Measurements from ENCODE around the gene RPL29.

RPL29 gene

DNA sequence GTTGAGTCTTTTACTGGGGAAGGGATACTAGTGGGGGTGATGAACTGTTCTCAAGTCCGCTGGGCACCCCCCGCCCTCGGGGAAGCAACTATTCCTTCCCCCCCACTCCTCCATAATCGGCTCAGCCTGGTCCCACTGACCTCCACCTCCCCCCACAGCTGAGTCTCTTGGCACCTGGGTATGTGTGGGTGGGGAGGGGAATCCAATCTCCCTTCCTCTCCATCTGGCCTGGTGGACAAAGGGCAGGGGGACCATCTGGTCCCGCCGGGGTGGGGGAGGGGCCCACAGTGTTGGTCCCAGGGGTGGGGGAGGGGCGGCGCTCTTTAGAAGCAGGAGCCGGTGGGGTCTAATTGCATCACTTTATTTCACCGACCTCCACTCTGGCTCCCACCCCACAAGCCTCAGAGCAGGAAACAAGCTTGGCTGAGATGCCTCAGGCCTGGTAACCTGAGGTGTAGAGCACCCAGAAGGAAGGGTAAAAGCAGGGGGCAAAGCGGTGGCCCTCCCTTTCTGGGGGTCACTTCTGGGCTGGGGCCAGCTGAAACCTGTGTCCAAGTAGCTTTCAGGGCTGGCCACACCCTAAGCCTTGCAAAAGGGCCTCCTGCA is 27.4 kb downstream of the RPL29 start:
- peak overlapping the region; percentile 89 for H3K27ac ChIP-seq
- CTCF ChIA-PET = interaction anchor here (1.0 kb wide), 1 partner anchor 26 kb away, joined by 3 read pairs; the partner anchor contains the start of genes PARP3 and RRP9
- POLR2A ChIA-PET (ENCODE audit: low non-redundant PET) = no interaction called here
- no peak for DNase-seq (ENCODE audit: low spot score)
- TF ChIP-seq, protein P1, sequence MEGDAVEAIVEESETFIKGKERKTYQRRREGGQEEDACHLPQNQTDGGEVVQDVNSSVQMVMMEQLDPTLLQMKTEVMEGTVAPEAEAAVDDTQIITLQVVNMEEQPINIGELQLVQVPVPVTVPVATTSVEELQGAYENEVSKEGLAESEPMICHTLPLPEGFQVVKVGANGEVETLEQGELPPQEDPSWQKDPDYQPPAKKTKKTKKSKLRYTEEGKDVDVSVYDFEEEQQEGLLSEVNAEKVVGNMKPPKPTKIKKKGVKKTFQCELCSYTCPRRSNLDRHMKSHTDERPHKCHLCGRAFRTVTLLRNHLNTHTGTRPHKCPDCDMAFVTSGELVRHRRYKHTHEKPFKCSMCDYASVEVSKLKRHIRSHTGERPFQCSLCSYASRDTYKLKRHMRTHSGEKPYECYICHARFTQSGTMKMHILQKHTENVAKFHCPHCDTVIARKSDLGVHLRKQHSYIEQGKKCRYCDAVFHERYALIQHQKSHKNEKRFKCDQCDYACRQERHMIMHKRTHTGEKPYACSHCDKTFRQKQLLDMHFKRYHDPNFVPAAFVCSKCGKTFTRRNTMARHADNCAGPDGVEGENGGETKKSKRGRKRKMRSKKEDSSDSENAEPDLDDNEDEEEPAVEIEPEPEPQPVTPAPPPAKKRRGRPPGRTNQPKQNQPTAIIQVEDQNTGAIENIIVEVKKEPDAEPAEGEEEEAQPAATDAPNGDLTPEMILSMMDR (conservative IDR thresholded peaks at IDR 0.05; ENCODE audit: low read depth) = no peak

DNA sequence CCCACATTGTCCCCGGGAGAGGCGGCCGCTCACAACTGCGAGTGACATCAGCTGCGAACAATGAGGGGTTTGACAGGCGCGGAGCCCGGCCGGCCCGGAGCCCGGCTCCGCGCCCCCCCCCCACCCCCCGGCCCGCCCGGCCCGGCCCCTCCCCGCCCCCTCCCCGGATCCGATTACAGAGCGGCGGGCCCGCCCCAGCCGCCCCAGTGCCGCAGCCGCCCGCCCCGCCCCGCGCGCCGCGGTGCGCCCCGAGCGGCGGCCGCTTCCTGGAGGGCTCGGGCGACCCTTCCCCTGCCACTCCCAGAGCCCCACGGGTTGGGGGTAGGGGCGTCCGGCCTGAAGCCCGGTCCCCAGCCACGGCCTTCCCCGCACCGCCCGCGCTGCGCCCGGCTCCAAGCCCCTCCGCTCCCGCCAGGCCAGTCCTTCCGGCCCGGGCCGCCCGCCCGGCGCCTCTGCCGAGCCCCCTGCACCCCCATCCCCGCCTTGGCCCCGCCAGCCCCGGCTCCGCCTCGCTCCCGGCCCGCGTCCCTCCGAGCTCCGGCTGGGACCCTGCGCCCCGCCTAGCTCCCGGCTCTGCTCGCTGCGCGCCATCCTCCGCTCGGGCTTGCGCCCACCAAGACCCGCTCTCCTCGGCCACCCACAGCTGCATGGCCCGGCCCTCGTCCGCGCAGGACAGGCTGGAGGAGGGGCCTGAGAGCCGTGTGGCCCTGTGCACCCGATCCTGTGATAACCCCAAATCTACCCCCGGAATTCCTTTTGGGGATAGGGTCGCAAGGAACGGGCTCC is 28.1 kb downstream of the RPL29 start, which contains the start of gene PCBP4:
PCBP4 (minus strand) TSS at position 71 of the 786 bp plus-strand sequence. CDS start 6,214 bp downstream, outside the sequence.
- TF ChIP-seq, protein P1 (conservative IDR thresholded peaks at IDR 0.05; ENCODE audit: low read depth) = no peak
- no peak for DNase-seq (ENCODE audit: low spot score)
- ChIA-PET POLR2A (ENCODE audit: low non-redundant PET) (no interaction called here), CTCF (interaction anchor here (1.0 kb wide), 1 partner anchor 26 kb away, joined by 3 read pairs; the partner anchor contains the start of genes PARP3 and RRP9)
- H3K27ac ChIP-seq = peak within 1 kb of the TSS; percentile 89

DNA sequence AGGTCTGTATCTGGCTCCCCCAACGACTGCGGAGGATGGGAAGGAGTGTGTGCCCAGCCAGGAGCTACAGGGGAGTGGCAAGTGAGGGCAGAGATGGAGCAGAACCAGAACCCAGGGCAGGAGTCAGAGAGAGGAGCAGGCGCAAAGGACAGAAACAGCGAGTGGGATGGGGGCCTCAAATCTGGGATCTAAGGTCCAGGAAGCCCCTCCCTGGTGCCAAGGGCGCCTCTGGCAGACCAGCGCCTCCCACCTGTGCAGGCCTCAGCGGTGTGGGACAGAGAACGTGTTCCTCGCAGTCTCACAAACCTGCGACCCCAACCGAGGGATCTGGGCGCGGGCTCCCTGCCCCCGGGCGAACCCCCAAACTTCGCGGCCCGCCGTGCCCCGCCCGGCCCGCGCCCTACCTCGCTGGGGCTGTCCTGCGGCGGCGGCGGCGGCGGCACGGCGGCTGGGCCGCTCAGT is 28.7 kb downstream of the RPL29 start:
- H3K27ac ChIP-seq = peak overlapping the region; percentile 89
- ChIA-PET POLR2A (ENCODE audit: low non-redundant PET) (no interaction called here), CTCF (no interaction called here)
- no peak for DNase-seq (ENCODE audit: low spot score)
- TF ChIP-seq, protein P1 (conservative IDR thresholded peaks at IDR 0.05; ENCODE audit: low read depth) = no peak

DNA sequence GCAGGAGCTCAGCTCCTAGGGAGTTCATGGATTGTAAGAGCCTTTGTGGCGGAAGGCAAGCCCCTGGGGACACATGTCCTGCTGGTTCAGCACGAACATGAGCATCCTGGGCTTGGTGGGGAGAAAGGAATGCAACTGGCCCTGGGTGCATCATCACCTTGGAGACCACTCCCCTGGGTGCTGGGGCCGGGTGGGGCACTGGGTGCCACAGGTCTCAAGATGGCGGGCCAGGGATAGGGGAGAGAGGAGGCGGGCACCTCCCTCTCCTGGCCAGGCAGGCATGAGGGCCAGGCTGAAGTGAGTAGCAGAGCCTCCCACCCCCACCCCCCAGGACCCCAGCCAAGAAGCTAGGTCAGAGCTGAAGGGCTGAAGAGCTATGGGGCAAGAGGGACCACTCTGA is 29.2 kb downstream of the RPL29 start:
- CTCF ChIA-PET = no interaction called here
- H3K27ac ChIP-seq = peak overlapping the region; percentile 89

DNA sequence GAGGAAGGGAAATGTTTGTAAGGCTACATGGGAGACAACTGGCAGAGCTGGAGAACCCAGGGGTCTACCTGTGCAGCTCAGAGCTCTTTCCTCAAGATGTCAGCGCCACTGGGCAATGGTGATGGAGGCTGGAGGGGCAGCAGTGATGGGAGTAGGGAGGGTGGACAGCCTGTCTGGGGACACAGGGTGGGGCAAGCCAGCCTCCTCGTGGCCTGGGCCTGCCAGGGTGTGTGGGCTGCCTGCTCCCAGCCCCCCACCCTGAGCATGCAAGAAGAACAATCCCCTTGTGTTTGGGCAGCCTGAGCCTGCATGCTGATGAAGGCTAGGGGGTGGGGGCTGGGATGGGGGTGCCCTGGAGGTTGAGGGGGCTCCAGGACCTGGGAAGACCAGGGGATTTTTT is 29.7 kb downstream of the RPL29 start:
- H3K27ac ChIP-seq = peak overlapping the region; percentile 89
- no peak for DNase-seq (ENCODE audit: low spot score)
- ChIA-PET CTCF (interaction anchor here (0.6 to 0.8 kb wide), 2 partner anchors 24 to 247 kb away, joined by 3 read pairs; no protein-coding TSS in a partner anchor), POLR2A (ENCODE audit: low non-redundant PET) (no interaction called here)
- TF ChIP-seq, protein P1 (conservative IDR thresholded peaks at IDR 0.05; ENCODE audit: low read depth) = no peak

More for the DNA sequence above, 29.2 kb downstream of the RPL29 start:
- TF ChIP-seq, protein P1 (conservative IDR thresholded peaks at IDR 0.05; ENCODE audit: low read depth) = no peak
- POLR2A ChIA-PET (ENCODE audit: low non-redundant PET) = no interaction called here
- no peak for DNase-seq (ENCODE audit: low spot score)

DNA sequence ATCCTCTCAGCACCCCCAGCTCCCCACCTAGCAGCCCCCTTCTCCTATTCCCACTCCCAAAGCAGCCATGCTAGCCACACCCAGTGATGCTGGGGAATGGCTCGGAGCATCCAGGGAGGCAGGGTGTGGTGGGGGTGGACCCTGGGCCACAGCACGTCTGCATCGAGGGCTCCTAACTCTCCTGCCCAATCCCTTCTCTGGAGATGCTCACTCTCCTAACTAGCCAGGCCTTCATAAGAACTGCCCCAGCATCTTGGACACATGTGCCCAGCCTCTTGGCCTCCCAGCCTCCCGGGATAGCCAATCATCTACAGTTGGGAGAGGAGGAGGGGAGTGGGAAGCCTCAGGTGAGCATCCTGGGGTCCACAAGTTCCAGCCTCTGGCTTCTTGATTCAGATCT is 31.2 kb downstream of the RPL29 start:
- no peak for DNase-seq (ENCODE audit: low spot score)
- POLR2A ChIA-PET (ENCODE audit: low non-redundant PET) = interaction anchor here (1.2 kb wide), 1 partner anchor 10 kb away, joined by 3 read pairs; the partner anchor contains the start of gene ABHD14B
- TF ChIP-seq, protein P1 (conservative IDR thresholded peaks at IDR 0.05; ENCODE audit: low read depth) = no peak
- CTCF ChIA-PET = interaction anchor here (1.0 kb wide), 1 partner anchor 12 kb away, joined by 4 read pairs; no protein-coding TSS in a partner anchor
- no peak overlapping the region for H3K27ac ChIP-seq
